Measurements from ENCODE around the gene COA1.
"Not testable (repeated sequence)": the region's sequence is repeated elsewhere in the genome, so short reads cannot be mapped to it uniquely, and the experiment has no call there.

The COA1 gene

GRCh38 chr7:43729214-43729923 is at the start of gene COA1:
COA1 (minus strand) TSS chr7:43729523; CDS start chr7:43648614, 80,909 bp downstream.
- peak; percentile 91 for DNase-seq

- not testable (repeated sequence) for DNase-seq
These were observed 49.1 kb upstream of the COA1 start for GRCh38 chr7:43778293-43779044.

- DNase-seq = not testable (repeated sequence)
These were observed 45.9 kb upstream of the COA1 start for GRCh38 chr7:43775255-43775654.

GRCh38 chr7:43773268-43773667 is 43.9 kb upstream of the COA1 start:
- not testable (repeated sequence) for DNase-seq

GRCh38 chr7:43771573-43771972 is 42.2 kb upstream of the COA1 start:
- peak; percentile 64 for DNase-seq

GRCh38 chr7:43771128-43771527 is 41.8 kb upstream of the COA1 start:
- peak; percentile 86 for DNase-seq

GRCh38 chr7:43769791-43770465 is 40.6 kb upstream of the COA1 start:
- DNase-seq = no peak

GRCh38 chr7:43769281-43769680 is 40.0 kb upstream of the COA1 start:
- no peak for DNase-seq

- peak; percentile 66 for DNase-seq
These were observed 39.6 kb upstream of the COA1 start for GRCh38 chr7:43768887-43769272.

- DNase-seq = peak; percentile 81
These were observed 39.0 kb upstream of the COA1 start for GRCh38 chr7:43768201-43768886.

- DNase-seq = peak; percentile 32
These were observed 38.0 kb upstream of the COA1 start for GRCh38 chr7:43767311-43767710.

- DNase-seq = peak; percentile 85
These were observed 37.2 kb upstream of the COA1 start for GRCh38 chr7:43766564-43766963.

- DNase-seq = peak; percentile 39
These were observed 35.6 kb upstream of the COA1 start for GRCh38 chr7:43764807-43765491.

GRCh38 chr7:43764039-43764761 is 34.9 kb upstream of the COA1 start:
- DNase-seq = peak; percentile 93

GRCh38 chr7:43763183-43763582 is 33.9 kb upstream of the COA1 start:
- no peak for DNase-seq

- no peak for DNase-seq
These were observed 32.8 kb upstream of the COA1 start for GRCh38 chr7:43761938-43762692.

- no peak for DNase-seq
These were observed 32.1 kb upstream of the COA1 start for GRCh38 chr7:43761382-43761781.

GRCh38 chr7:43760861-43761260 is 31.5 kb upstream of the COA1 start:
- DNase-seq = no peak

GRCh38 chr7:43758822-43759683 is 29.7 kb upstream of the COA1 start:
- peak; percentile 44 for DNase-seq

Data from hematopoietic multipotent progenitor cell treated with erythropoietin and hydrocortisone succinate and interleukin-3 and kit ligand, for 8 days (in vitro differentiated cells).